SK-N-SH treated with all-trans-retinoic acid at 6 μM for 48 hours (cell line): ENCODE results near the gene SMAD3.

Source experiments
- ARNTL ChIP-seq: fragments of 450-650 bp; formaldehyde crosslinking; IDR thresholded peaks from 2 replicates; pipeline ENCODE4 v1.5.0; 2020; ENCODE audit warnings: low read depth, mild to moderate bottlenecking, moderate library complexity, borderline replicate concordance
- ISL1 ChIP-seq: fragments of 250-450 bp; sonication (Bioruptor Pico); IDR thresholded peaks from 2 replicates; pipeline ENCODE4 v2.1.2; 2022; ENCODE audit warnings: mild to moderate bottlenecking, moderate library complexity
- PPARA ChIP-seq: fragments of 250-450 bp; sonication (Bioruptor Pico); IDR thresholded peaks from 2 replicates; pipeline ENCODE4 v1.5.0; 2020; ENCODE audit warnings: mild to moderate bottlenecking, borderline replicate concordance
- RARB ChIP-seq: fragments of 250-450 bp; sonication (Bioruptor Pico); IDR thresholded peaks from 2 replicates; pipeline ENCODE4 v1.8.0; 2021; ENCODE audit warnings: mild to moderate bottlenecking, moderate library complexity
- ZNF565 ChIP-seq: fragments of 450-650 bp; formaldehyde crosslinking; conservative IDR thresholded peaks from 2 replicates; pipeline ENCODE4 v1.5.0; 2020; ENCODE audit warnings: low read depth, mild to moderate bottlenecking, moderate library complexity
- TF ChIP-seq, protein P1 (sequence below): fragments of 250-450 bp; sonication (Bioruptor Pico); IDR thresholded peaks from 2 replicates; pipeline ENCODE4 v1.8.0; 2021; ENCODE audit warnings: low read depth, mild to moderate bottlenecking, moderate library complexity, borderline replicate concordance
- TF ChIP-seq, protein P2 (sequence below): fragments of 250-450 bp; sonication (Bioruptor Pico); IDR thresholded peaks from 2 replicates; pipeline ENCODE4 v1.8.0; 2020; ENCODE audit warnings: mild to moderate bottlenecking, moderate library complexity, borderline replicate concordance

DNA sequence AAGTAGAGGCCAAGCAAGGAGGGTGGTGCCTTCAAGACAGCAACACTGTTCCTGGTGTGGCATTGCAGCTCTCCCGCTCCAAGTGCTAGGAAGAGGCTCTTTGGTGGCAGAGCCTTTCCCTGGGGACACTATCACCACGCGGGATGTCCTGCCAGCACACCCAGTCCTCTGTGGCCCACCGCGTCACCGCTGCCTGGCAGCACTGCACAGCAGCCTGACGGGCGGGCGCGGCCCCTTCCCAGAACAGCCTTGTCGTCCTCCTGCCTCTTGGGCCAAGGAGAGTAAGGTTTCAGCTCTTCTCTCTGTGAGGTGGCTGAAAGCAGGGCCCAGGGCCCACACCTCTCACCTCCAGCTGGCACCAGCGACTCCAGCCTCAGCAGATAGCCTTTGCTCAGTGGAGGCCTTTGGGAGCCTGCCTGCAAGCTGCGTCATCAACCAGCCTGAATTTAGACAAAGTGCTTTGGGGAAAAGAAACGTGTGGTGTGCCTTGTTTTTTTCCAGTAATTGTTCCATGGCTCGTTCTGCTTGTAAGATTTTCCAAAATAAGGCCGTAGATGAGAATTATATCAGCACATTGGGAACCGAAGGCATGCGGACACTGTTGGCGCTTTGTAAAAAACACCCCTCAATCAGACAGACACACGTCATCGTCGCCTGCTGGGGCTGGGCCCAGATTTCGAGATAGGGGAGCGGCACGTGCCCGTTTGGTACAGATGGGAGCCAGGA is 124.1 kb downstream of the SMAD3 start:
- no peak for TF ChIP-seq ZNF565
- TF ChIP-seq, protein P1, sequence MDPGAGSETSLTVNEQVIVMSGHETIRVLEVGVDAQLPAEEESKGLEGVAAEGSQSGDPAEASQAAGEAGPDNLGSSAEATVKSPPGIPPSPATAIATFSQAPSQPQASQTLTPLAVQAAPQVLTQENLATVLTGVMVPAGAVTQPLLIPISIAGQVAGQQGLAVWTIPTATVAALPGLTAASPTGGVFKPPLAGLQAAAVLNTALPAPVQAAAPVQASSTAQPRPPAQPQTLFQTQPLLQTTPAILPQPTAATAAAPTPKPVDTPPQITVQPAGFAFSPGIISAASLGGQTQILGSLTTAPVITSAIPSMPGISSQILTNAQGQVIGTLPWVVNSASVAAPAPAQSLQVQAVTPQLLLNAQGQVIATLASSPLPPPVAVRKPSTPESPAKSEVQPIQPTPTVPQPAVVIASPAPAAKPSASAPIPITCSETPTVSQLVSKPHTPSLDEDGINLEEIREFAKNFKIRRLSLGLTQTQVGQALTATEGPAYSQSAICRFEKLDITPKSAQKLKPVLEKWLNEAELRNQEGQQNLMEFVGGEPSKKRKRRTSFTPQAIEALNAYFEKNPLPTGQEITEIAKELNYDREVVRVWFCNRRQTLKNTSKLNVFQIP (CRISPR knock-in tag) = no peak
- no peak for TF ChIP-seq RARB
- no peak for TF ChIP-seq ISL1 (CRISPR knock-in tag)
- no peak for TF ChIP-seq ARNTL (CRISPR knock-in tag)
- no peak for TF ChIP-seq PPARA (CRISPR knock-in tag)
- TF ChIP-seq, protein P2, sequence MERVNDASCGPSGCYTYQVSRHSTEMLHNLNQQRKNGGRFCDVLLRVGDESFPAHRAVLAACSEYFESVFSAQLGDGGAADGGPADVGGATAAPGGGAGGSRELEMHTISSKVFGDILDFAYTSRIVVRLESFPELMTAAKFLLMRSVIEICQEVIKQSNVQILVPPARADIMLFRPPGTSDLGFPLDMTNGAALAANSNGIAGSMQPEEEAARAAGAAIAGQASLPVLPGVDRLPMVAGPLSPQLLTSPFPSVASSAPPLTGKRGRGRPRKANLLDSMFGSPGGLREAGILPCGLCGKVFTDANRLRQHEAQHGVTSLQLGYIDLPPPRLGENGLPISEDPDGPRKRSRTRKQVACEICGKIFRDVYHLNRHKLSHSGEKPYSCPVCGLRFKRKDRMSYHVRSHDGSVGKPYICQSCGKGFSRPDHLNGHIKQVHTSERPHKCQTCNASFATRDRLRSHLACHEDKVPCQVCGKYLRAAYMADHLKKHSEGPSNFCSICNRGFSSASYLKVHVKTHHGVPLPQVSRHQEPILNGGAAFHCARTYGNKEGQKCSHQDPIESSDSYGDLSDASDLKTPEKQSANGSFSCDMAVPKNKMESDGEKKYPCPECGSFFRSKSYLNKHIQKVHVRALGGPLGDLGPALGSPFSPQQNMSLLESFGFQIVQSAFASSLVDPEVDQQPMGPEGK (CRISPR knock-in tag) = no peak
